HG03354 (cell line): ENCODE data around the gene UGT1A3.

ENCODE experiments used
- ATAC-seq: cut with Tn5 transposase; IDR thresholded peaks from one replicate; pipeline ENCODE4 v1.9.1; 2021; ENCODE audit warnings: mild to moderate bottlenecking; ENCODE audit not compliant: unreplicated experiment, poor library complexity, severe bottlenecking

Gene UGT1A3

DNA sequence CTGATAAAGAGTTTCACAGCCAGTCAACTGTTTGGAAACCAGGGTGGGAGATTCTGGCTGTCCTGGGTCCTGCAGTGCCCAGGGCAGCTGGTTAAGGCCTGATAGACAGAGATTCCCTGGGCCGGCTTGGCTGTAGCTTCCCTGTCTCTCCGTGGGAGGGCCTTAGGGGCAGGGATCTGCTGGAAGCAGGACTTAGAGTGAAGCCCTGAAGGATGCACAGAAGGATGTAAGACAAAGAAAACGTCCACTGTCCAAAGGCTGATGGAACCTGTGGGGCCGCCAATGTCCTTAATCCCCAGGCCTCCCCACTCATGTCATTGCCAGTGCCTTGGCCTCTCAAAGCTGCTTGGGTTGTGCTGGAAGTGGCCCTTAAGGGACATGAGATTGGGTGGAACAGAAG is 82.2 kb downstream of the UGT1A3 start:
- ATAC-seq: no peak

DNA sequence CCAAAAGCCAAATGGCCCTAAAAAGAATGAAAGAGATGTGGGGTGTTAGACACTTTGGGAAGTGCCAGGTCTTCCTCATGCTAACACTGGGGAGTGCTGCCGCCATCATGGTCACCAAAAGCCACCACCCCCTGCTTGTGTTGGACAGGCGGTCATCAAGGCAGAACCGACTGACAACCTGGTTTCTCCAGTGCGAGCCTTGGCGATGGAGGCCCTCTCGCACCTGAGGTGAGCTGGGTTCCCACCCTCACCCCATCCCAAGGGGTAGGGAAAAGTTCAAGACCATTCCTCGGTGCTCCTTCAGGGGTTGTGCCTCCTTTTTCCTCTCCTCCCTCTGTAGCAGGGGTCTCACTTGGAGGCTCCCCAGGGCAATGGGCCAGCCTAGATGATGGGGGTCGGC is 82.9 kb downstream of the UGT1A3 start:
- ATAC-seq: no peak

DNA sequence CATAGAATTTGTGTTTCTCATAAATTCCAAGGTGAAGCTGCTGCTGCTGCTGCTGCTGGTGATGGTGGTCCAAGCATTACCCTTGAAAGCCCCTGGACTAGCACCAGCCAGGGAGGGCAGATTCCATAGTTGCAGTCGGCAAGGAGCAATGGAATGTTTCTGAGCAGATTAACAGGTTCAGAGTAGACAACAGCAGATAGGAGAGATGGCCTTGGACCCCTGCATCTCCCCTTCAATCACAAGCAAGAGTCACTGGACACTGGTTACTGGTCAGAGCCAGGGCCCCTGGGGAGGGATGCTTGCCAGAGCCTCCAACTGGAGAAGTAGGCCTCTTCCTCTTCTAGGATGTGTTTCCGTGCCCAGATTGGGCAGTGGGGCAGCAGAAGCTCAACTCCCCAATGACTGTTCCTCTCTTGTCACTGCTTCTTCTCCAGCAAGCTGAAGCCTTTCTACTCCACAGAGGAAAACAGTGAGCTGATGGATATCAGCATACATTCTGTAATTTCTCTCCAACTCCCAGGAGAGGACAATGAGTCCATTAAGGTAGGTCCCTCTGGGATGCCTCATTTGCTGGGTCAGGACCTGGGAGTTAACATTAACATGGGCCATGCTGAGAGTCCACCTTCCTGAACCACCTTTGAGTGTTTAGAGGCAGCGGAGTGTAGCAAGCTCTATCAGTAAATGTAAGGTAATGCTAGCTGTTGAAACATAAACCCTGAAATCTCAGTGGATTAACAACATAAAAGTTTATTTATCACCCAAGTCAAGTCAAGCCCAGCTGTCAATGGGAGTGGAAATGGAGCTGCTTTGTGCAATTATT is 84.6 kb downstream of the UGT1A3 start:
- ATAC-seq: no peak

DNA sequence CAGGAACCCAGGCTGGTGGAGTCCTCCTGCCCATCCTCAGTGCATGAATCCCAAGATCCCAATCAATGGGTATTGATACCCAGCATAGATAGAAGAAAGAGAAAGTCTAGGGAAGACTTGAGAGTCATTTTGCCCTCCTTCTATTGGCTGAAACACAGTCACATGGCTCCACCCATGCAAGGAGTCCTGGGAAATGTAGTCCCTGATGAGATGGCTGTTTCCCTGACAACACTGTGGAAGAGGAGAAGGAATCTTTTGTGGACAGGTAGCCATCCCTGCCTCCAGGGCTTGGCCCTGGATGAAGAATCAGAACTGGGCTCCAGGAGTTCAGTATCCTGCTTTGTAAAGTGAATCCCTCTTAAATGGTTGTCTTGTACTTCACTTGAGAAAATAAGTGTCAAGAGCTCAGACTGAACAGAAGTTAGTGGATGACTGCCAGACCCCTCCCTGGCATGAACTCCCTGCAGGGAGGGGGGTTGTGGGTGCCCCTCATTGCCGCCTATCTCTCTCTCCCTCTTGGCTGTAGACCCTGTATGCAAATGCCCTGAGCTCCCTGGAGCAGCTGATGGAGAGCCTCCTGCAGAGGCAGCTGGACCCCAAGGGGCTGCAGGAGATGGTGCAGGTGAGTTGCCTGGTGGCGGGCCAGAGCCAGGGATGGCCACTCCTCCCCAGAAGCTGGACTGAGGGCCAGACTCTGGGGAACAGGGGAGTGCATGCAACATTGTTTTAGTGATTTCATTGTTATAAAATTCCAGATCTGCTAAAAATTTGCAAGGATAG is 85.4 kb downstream of the UGT1A3 start:
- ATAC-seq: no peak

DNA sequence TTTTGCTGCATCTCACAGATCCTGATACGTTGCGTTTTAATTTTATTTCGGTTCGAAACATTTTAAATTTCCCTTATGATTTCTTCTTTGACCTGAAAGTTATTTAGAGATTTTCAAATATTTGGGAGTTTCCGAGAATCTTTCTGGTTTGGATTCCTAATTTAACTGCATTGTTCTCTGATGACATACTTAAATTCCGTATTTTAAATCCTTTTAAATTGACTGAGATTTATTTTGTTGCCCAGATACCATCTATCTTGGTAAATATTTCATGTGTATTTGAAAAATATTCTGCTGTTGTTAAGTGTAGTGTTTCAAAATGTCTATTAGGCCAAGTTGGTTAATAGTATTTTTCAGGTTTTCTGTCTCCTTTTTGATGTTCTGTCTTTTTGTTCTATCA is 87.0 kb downstream of the UGT1A3 start:
- no peak for ATAC-seq

DNA sequence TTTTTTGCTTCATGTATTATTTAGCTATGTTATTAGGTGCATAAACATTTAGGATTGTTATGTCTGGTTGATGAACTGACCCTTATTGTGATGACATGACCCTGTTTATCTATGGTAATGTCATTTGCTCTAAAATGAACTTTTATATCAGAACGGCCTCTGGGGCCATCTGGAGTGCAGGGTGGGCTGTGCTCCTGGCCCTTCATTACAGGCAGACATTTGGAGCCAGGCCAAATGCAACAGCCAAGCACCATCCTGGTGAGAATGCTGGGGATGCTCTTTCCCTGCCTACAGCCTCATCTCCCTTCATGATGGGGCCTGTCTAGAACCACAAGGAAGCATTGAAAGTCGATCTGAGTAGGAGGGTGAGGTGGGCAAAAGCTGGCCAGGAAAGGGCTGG is 87.5 kb downstream of the UGT1A3 start:
- no peak for ATAC-seq

DNA sequence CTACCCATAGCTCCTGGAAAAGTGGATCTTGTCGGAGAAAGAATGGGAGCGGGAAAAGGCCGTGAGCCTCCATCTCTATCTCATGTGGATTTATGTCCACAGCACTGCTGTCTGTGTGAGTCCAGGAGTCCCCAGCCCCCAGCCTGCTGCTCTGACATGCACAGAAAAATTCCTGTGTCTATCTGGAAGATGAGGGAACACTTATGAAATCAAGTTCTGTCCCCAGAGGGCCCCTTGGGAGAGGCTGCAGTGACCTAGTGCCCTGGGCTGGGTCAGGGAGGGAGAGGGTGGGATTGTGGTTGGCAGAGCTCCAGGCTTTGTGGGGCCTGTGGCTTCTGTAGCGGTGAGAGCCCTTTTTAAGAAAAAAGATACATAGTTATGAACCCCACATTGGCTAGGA is 87.9 kb downstream of the UGT1A3 start:
- no peak for ATAC-seq

DNA sequence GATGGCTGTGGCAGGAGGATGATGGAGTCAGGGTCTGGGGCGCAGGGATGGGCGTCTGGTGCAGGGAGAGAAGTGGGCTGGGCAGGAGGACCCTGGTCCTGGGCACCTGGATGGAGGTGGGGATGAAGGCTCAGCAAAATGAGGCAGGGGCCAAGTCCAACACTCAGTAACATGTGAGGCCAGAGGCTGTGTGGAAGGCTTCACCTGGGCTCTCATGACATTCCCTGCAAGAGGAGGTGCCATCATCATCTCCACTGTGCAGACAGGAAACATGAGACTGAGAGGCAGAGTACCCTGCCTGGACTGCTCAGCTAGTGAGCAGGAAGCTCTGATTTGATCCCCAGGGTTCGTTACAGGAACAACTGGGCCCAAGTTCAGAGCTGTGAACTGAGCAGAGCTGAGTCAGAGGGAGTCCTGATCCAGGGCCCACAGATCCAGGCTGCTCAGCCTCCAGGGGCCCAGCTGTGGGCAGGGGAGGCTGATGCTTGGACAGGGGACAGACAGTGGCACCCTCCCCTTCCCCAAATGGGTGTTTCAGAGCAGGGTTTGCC is 88.6 kb downstream of the UGT1A3 start:
- ATAC-seq: no peak

DNA sequence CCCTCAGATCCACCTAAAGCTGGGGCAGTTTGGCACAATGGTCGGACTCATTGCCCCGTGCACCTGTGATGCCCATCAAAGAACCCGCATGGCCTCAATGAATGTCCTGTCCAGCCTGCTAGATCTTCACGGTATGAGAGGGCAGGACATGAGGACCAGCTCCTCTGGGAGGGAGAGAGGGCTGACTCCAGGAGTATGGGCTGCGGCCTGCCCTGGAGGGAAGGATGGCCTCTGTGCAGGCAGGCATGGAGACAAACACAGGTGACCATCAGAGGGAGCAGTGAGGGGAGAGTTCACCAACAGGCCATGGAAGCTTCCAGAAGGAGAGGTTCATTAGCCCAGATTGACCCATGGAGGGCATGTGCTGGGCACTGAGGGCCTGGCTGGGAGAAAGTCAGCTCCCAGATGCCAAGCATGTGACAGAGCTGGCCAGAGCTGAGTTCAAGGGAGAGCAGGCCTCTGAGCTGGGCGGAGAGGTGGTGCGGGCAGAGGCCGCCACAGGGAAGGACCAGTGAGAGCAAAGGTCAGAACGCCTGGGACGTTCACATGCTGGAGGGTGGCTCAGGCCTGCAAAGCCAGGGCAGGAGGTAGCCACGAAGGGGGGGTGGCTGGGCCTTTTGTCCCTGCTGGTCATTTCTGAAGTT is 89.3 kb downstream of the UGT1A3 start:
- ATAC-seq: no peak

DNA sequence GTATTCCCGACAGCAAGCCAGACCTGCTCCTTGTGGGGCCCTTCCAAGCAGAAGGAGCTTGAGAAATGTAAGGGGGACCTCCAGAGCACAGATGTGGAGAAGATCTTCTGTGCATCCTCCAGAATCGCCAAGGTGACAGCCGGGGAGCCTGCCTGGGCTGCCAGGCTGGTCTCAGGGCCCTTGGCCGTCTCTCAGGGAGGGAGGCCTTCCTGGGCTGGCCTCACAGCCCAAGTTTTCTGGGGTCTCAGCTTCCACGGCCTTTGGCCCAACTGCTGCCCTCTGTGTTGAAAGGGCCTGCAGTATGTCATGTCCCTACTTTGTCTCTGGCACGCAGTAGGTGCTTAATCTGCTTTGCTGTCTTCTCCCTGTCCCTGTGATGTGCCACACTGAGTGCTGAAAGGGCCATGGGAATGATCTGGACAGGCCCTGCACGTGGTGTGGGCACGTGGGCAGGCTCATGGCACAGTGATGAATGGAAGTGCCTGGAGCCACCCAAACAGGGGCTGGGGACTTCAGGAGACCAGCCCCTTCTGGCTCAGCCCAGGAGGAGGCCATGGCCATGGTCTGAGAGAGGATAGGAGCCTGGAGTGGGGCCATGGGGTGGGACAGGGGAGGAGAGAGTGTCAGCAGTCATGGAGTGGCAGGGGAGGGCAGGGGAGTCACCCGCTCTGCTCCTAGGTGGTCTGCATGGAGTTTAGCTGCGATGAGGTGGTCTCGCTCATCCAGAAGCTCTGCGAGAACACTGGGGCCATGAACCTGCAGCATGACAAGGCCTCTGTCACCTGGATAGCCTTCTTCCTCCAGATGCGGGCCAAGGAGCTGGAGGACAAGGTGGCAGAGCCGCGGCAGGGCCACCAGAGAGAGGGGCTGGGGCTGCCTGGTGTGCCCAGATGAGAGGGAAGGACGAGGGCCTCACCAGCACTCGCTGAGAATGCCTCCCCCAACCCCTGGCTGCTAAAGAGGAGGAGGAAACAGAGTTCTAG is 90.1 kb downstream of the UGT1A3 start:
- ATAC-seq: no peak

DNA sequence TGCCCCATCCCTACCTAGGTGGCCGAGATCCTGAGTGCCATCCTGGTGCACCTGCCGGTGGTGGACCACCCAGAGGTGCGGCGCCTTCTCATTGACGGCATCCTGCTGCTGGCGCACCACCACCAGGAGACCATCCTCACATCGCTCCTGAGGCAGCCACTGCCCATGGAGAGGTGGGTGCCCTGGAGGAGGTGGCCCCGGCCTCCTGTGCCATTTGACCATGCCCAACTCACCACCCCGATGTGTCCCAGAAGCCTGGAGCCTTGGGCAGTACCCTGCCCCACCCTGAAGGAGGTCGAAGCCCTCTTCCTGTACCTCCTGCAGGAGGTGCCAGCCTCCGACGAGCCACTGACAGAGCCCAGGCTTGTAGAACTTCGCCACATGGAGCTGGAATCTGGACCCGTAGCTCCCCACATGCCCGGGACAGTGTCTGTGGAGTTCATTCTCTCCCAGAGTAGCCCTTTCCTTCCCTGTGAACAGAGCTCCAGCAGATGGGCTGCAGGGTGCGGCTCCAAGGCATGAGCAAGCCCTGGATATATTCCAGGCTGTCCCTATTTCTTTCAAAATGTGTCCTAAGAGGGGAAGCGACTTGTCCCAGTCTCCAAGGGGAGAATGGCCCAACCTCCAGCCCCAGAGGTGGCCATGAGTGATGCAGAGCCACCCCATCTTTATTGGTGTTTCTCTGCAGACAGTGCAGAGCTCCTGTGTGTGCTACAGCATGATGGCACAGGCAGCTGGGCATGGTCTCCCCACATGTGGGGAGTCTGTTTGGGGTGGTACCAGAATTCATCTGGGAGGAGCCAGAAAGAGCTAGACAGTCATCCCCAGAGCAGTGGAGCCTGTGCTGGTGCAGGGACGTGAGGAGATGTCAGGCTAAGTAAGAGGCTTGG is 91.3 kb downstream of the UGT1A3 start:
- ATAC-seq: no peak

DNA sequence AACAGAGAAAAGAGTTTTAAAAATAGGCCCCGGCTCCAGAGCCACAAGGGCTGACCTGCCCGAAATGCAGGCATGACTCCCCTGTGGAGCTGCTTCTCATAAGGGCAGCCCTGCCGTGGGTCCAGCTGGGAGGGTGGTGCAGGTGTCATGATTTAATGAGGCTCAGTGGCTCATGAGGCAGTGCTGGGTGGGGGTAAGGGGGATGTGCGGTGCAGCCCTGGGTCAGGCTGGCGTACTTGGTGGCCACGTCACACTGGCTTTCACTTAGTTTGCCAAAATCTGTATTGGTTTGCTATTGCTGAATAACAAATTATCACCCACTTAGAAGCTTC is 91.9 kb downstream of the UGT1A3 start:
- ATAC-seq: no peak

DNA sequence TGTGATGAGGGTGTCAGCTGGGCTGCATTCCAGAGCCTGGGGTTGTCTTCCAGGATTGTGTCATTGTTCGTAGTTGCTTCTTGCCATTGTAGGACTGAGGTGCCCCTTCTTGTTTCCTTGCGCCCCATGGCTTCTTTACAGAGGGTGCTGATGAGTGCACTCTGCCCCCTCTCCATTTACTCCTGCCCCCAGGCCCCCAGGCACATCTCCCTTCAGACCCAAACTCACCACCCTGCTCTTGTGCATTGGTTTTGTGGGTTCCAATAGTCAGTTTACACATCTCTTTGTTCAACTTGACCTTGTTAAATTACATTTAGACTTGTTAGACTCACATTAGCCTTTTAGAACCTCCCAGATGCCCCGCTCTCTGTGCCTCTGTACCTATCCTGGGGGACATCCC is 92.4 kb downstream of the UGT1A3 start:
- no peak for ATAC-seq

DNA sequence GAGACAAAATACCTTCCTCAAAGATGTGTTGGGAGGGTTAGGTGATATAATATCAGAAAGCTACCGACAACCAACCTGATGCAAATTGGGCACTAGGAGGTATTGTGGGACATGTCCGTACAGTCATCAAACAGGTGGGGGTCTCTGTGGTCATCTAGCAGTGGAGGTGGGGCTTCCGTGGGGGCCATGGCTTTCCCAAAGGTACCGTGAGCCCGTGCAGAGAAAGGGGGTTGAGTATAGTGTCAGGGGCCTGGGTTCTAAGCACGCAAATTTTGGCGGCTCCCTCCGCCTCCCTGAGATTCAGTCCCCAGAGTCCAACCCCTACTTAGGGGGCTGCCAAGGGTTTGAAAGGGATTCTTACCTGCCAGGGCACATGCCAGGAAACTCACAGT is 92.9 kb downstream of the UGT1A3 start:
- ATAC-seq: no peak

DNA sequence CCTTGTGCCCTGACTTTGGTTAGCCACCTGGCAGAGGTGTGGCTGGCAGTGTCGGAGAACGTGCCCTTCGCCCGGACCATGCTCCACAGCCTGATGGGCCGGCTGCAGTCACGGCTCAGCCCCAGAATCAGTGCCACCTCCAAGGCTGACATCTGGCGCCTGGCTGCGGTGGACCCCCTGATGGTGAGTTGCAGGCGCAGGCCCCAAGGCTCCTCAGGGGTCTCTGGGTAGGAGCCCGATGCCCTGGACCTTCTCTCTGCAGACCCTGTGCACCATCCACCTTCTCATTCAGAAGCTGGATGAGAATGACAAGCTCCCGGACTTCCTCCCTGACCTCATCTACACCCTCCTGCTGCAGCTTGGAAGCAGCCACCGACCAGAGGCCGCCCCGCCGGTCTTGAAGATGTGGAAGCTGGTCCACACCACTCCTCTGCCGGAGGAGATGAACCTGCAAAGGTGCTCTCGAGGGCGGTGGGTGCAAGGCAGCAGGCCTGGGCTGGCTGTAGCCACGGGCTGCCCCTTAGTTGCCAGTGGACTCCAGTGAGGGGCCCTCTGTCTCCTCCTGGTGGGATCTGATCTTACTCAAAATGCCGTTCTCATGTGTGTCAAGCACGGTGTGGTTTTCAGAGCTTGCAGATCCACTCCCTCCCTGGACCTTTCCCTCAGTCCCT is 93.4 kb downstream of the UGT1A3 start:
- ATAC-seq: no peak
